Middle frontal gyrus (tissue), 1 donor: Measurements from ENCODE around the gene ACTR6.

Experiments used
- DNase-seq: peaks from one replicate; pipeline ENCODE4 v3.0.0-alpha.2; 2015; ENCODE audit warnings: low spot score; ENCODE audit errors: extremely low spot score

The ACTR6 gene

GRCh38 chr12:100266585-100266834 lies 65.9 kb downstream of the ACTR6 start:
- no peak for DNase-seq

GRCh38 chr12:100266835-100267602 lies 66.4 kb downstream of the ACTR6 start, which contains the start of the genes DEPDC4 and SCYL2:
Gene DEPDC4 (minus strand): TSS chr12:100267079. CDS start chr12:100267076, 3 bp downstream.
Gene SCYL2 (plus strand): TSS chr12:100267177. CDS start chr12:100282971, 15,794 bp downstream.
- peak; percentile 93 for DNase-seq

- DNase-seq: no peak
These were observed 67.1 kb downstream of the ACTR6 start for GRCh38 chr12:100267603-100268281.

DNA sequence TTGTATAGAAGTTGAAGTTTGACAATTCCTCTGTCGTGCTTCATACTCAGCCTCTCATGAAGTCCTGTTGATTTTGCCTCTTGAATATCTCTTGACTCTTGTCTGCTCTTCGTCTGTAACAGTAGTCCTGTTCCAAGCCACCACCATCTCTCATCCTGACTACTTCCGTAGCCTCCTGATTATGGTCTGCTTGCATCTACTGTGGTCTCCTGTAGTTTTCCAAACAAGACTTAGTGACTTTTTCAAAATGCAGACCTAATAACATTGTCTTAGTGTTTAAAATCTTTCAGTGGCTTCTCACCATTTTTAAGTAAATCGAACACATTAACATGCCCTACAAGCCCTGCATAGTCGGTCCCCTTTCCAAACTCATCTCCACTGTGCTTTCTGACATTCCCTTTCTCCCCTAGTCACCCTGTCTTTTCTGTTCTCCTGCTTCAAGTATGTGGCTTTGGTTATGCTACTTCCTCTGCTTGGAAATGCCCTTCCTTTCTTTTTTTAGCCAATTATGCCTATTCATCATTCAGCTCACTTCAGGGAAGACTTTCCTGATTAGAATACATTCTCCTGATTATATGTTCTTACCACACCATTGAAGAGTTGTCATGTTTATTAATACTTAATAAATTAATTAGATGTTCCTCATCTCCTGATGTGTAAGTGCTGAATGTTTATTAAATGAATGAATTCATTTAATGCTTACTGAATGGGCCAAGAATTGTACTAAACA lies 68.4 kb downstream of the ACTR6 start:
- no peak for DNase-seq

DNA sequence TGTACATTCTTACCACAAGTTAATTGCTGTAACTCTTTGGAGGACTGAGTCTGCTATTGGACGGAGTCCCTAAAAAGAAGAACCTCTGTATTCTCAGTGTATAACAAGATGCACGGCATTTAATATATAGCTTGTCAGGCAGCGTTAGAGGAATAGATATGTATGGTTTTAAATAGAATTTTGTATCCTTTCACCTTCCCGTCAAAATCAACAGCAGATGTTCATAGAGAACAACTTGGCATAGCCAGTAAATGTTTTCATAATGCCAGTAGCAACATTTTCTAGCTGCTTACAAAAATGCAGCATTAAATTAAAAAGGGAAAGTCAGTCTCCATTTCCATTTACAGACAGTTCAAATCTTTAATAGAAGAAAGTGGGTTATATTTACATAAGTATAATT lies 73.2 kb downstream of the ACTR6 start:
- no peak for DNase-seq
